Activated effector memory CD4-positive, alpha-beta T cell treated with Interleukin-2 at 50 U/mL for 16 hours (primary cell): ENCODE measurements around the gene MAP2K5.

Experiments used
- DNase-seq: peaks from one replicate; pipeline ENCODE4 v3.0.0-alpha.2; 2020

The MAP2K5 gene

DNA sequence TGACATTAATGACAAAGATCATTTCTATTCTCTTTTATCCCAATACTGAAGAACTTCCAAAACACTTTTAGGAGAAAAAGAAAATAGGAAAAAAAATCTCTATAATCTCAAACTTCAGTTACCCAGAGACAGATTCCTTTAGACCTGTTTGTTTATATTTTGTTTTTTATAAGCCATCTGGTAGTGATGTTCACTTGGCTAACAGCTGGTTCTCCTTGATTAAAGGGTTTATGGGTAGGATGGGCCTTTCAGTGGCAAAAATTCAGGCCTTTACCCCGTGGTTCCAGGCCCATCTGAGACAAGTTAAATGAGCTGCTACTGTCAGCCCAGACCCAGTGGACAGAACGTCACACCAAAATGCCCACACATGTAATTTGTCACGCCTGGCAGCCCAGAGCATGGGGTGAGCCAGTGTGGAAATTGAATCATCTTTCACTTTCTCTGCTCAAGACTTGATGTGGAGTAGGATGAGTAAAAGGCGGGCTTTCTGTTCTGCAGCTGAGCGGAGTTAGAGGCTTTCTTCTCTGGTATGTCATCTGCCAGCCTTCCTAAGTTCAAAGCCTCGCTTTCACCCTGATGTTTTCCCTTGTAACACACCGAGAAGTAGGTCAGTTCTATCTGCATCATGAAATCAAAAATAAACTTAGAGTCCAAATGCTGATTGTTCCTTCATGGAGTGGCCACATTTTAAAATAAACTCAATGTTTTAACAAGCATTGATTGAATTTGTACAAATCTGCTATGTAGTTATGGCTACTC is 220.3 kb downstream of the MAP2K5 start:
- no peak for DNase-seq

DNA sequence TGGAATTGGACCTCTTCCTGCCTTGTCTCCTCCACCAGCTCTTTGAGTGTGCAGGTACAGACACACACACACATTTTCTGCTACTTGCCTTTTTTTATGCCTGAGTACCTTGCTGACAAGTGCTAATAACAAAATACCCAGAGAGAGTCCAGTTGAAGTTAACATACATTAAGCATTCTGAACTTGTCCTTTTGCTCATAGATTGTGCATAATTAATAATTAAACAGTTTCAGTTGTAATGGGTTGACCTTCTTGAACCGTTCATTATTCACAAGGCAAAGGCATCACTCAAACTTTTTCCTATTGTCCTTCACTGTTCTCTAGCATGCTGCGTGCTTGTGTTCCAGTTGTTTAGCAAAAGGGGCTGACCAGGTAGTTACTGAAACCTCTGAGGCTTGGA is 223.2 kb downstream of the MAP2K5 start:
- DNase-seq, result no peak

- DNase-seq, result no peak
Observed at GRCh38 chr15:67766968-67767367, 224.5 kb downstream of the MAP2K5 start.

DNA sequence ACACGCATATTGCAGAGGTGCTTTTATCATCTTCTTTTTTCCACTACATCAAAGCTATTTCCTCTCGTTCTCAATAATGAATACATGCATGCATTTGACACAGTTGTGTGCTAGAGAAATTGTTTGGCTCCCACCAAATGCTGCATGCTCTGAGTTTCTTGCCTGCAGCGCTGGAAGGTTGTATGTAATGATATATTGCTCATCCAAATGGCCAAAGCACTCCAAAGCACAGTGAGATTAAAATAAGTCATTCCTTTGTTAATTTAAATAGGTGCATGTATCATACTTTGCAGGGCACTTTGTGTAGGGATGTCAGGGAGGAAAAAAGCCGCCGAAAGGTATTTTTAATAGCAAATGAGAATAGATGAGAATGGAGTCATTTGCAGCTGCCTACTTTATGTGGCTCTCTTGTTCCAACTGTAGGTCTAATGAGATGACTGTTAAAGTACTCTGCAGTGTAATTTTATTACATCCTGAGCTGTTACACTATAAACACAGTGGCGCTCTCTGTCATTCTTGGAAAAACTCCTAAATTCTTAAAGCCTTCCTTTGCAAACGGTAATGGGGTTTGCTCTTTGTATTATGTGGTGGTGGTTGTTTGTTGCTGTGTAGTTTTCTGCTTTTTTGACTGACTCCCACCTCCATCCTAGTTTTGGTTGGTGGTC is 225.9 kb downstream of the MAP2K5 start:
- DNase-seq, result no peak

DNA sequence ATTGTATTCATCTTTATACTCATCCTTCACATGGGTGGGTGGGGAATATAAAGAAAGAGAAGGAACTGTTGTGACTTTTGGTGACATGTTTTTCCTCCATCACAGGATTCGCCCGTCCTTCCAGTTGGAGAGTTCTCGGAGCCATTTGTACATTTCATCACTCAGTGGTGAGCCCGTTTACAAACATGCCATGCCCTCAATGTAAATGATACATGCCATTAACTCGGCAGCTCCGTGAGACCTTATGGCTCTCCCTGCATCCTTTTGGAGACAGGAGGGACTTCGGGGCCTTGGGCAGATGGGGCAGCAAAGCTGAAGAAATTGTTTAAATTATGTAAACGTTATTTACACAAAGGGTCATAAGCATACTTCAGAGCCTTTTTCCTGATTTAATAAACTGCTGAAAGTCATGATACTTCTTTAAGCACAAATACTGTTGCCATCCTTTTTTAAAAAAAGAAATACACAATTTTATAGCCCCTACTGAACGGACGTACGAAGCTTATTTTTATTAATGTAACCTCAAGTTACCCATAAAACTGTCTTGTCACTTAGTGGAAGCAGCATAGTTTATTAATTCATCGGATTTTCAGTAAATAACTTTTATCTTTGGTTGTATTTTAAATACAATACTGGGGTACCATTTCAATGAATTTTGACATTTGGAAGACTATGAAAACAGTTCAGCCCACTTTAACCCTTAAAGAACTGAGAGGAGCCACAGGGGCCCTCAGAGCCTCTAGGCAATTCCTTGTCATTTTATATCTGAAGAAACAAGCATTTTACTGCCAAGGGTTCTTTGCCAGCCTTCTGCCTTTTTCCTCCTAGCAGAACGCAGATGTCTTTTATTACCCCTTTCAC is 227.2 kb downstream of the MAP2K5 start:
- DNase-seq, result no peak

GRCh38 chr15:67770358-67770628 is 227.8 kb downstream of the MAP2K5 start:
- no peak for DNase-seq

GRCh38 chr15:67771189-67771800 is 228.8 kb downstream of the MAP2K5 start:
- DNase-seq, result no peak

DNA sequence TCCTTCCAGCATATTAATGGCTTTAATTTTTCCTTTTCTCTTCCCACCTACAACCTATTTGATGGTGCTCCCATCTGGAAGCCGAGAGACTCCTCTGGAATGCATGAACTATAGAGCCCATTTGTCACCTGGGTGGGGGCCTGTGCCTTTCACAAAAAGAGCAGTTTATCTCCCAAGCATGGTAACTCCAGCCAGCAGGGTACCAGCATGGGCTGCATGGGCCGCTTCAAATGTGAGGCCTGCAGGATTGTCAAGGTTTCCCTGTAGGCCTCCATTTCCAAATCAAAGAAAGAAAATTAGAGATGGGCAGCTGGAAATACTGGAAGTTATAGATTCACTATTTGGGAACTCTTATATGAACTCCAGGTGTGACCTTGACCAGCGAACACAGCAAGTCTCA is 232.1 kb downstream of the MAP2K5 start:
- DNase-seq, result no peak

GRCh38 chr15:67775250-67775649 is 232.7 kb downstream of the MAP2K5 start:
- DNase-seq, result no peak

GRCh38 chr15:67775998-67776397 is 233.5 kb downstream of the MAP2K5 start:
- no peak for DNase-seq

- no peak for DNase-seq
Observed at GRCh38 chr15:67776600-67776999, 234.1 kb downstream of the MAP2K5 start.

- DNase-seq, result no peak
Observed at GRCh38 chr15:67777071-67777470, 234.6 kb downstream of the MAP2K5 start.

DNA sequence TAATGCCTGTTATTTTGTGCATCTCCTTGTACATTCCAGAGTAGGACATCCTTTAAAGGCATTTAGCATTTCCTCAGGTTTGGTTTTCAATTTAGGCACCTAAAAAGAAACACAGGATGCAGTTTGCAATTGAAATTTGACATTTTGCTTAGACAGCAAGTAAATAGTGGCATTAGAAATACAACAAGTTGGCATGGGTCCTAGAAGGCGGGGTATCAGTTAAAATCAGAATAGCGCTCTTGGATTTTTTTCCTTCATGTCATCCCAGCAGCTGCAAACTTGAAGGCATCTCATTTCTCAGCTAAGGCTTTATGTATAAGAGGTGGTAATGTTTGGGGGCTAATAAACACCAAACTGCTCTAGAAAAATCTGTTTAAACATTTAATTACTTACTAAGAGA is 235.3 kb downstream of the MAP2K5 start:
- no peak for DNase-seq

GRCh38 chr15:67778968-67779548 is 236.6 kb downstream of the MAP2K5 start:
- DNase-seq, result no peak

GRCh38 chr15:67779549-67780111 is 237.1 kb downstream of the MAP2K5 start:
- DNase-seq, result no peak

- DNase-seq, result no peak
Observed at GRCh38 chr15:67781061-67781460, 238.6 kb downstream of the MAP2K5 start.

- DNase-seq, result no peak
Observed at GRCh38 chr15:67781907-67782690, 239.6 kb downstream of the MAP2K5 start.

- no peak for DNase-seq
Observed at GRCh38 chr15:67782691-67782991, 240.1 kb downstream of the MAP2K5 start.

GRCh38 chr15:67783303-67783702 is 240.8 kb downstream of the MAP2K5 start:
- DNase-seq, result peak; percentile 42

DNA sequence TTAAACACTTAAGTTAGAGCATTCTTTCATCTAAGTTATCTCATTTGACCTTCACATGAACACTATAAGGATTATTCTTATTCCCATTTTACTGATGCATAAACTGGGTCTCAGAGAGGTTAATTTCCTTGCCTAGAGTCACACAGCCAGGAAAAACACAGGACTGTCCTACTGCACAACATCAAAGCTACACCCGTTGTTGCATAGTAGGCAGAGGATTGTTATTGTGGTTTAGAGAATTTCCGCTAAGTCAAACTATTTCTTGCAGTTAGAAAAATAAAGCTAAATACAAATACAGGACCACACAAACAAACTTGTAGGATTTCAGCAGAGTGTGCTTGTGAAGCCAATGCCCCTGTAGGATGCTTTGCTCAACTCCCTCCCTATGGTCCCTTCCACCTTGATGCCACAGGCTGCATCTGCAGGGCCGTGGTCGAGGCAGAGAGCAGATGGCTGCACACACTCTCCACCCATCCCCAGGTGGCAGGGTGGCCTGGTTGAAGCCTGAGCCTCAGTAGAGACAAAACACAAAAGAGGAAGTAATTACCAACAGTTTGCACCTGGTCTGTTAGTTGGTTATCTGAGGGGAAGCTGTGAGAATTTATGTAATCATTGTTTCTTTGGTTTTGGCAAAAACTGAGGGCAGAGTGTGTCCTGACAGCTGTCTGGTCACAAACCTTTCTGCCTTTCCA is 241.7 kb downstream of the MAP2K5 start:
- no peak for DNase-seq

- no peak for DNase-seq
Observed at GRCh38 chr15:67784856-67785430, 242.4 kb downstream of the MAP2K5 start.
